GM12891 (cell line): ENCODE data around the gene ACAN.

Experiments
- DNase-seq: peaks from one replicate; pipeline ENCODE4 v3.0.0; 2011; ENCODE audit warnings: low spot score; ENCODE audit not compliant: insufficient read length
- FAIRE-seq: peaks from 2 replicates; lab custom pipeline; 2011; peaks lifted over from hg19 to GRCh38; lab: Jason Lieb, UNC
- PAX5 ChIP-seq: IDR thresholded peaks from 2 replicates; pipeline ENCODE4 v1.6.1; 2011; ENCODE audit warnings: low read length, moderate library complexity, mild to moderate bottlenecking; ENCODE audit not compliant: insufficient read depth, severe bottlenecking
- POLR2A ChIP-seq: IDR thresholded peaks from 2 replicates; pipeline ENCODE4 v1.6.1; 2011; ENCODE audit warnings: low read depth, low read length, control low read depth
- POLR2AphosphoS5 ChIP-seq: IDR thresholded peaks from 2 replicates; pipeline ENCODE4 v1.6.1; 2011; ENCODE audit warnings: low read depth, low read length, control low read depth
- POU2F2 ChIP-seq: IDR thresholded peaks from 2 replicates; pipeline ENCODE4 v1.6.1; 2011; ENCODE audit warnings: low read depth, mild to moderate bottlenecking, control low read depth, low read length, moderate library complexity
- SPI1 ChIP-seq: IDR thresholded peaks from 2 replicates; pipeline ENCODE4 v1.6.1; 2011; ENCODE audit warnings: low read depth, low read length, control low read depth
- TAF1 ChIP-seq: IDR thresholded peaks from 2 replicates; pipeline ENCODE4 v1.6.1; 2011; ENCODE audit warnings: low read depth, low read length, control low read depth

The ACAN gene

GRCh38 chr15:88849376-88850072 is 46.3 kb downstream of the ACAN start:
- TF ChIP-seq SPI1 (no peak), PAX5 (no peak), POLR2A (no peak), TAF1 (no peak)
- DNase-seq (no peak), FAIRE-seq (no peak)

GRCh38 chr15:88852476-88852875 is 49.2 kb downstream of the ACAN start:
- DNase-seq (no peak), FAIRE-seq (no peak)
- TF ChIP-seq POLR2AphosphoS5: no peak
- TF ChIP-seq SPI1: no peak
- no peak for TF ChIP-seq POLR2A
- no peak for TF ChIP-seq PAX5
- no peak for TF ChIP-seq POU2F2
- TF ChIP-seq TAF1: no peak

GRCh38 chr15:88858934-88859333 is 55.7 kb downstream of the ACAN start:
- DNase-seq: no peak
- FAIRE-seq: no peak
- TF ChIP-seq POU2F2: no peak
- TF ChIP-seq POLR2A: no peak
- TF ChIP-seq PAX5: no peak
- TF ChIP-seq TAF1: no peak
- no peak for TF ChIP-seq POLR2AphosphoS5
- no peak for TF ChIP-seq SPI1

GRCh38 chr15:88859550-88859949 is 56.3 kb downstream of the ACAN start:
- FAIRE-seq (no peak), DNase-seq (no peak)
- TF ChIP-seq SPI1: no peak
- no peak for TF ChIP-seq POLR2A
- TF ChIP-seq POU2F2: no peak
- no peak for TF ChIP-seq TAF1
- TF ChIP-seq PAX5: no peak
- TF ChIP-seq POLR2AphosphoS5: no peak

GRCh38 chr15:88860212-88860611 is 57.0 kb downstream of the ACAN start:
- FAIRE-seq (no peak), DNase-seq (no peak)
- TF ChIP-seq TAF1: no peak
- no peak for TF ChIP-seq POLR2A
- no peak for TF ChIP-seq PAX5
- TF ChIP-seq POU2F2: no peak
- no peak for TF ChIP-seq SPI1
- TF ChIP-seq POLR2AphosphoS5: no peak

GRCh38 chr15:88863412-88863811 is 60.2 kb downstream of the ACAN start:
- TF ChIP-seq POLR2A (no peak), POU2F2 (no peak), POLR2AphosphoS5 (no peak), PAX5 (no peak), SPI1 (no peak), TAF1 (no peak)
- DNase-seq (no peak), FAIRE-seq (no peak)

GRCh38 chr15:88864861-88865497 is 61.7 kb downstream of the ACAN start:
- TF ChIP-seq SPI1 (no peak), POLR2AphosphoS5 (no peak), TAF1 (no peak), POLR2A (no peak), PAX5 (no peak), POU2F2 (no peak)
- DNase-seq (no peak), FAIRE-seq (no peak)

GRCh38 chr15:88865498-88866099 is 62.4 kb downstream of the ACAN start:
- DNase-seq (no peak), FAIRE-seq (no peak)
- TF ChIP-seq POU2F2: no peak
- TF ChIP-seq TAF1: no peak
- no peak for TF ChIP-seq POLR2A
- no peak for TF ChIP-seq PAX5
- no peak for TF ChIP-seq POLR2AphosphoS5
- TF ChIP-seq SPI1: no peak

GRCh38 chr15:88866295-88866881 is 63.2 kb downstream of the ACAN start:
- TF ChIP-seq PAX5 (no peak), SPI1 (no peak), POLR2AphosphoS5 (no peak), TAF1 (no peak), POU2F2 (no peak)
- no peak for FAIRE-seq
- no peak for DNase-seq
